HG02973 (cell line): ENCODE data around the gene TYK2.
"Not testable (repeated sequence)": the region's sequence is repeated elsewhere in the genome, so short reads cannot be mapped to it uniquely, and the experiment has no call there.

ENCODE experiments used
- ATAC-seq: cut with Tn5 transposase; IDR thresholded peaks from one replicate; pipeline ENCODE4 v1.9.1; 2021; ENCODE audit warnings: moderate library complexity; ENCODE audit not compliant: unreplicated experiment

TYK2 gene

GRCh38 chr19:10380313-10381102, at the start of gene TYK2:
TYK2 (minus strand) TSS chr19:10380572; CDS start chr19:10378406, 2,166 bp downstream.
- ATAC-seq = peak; percentile 81

- ATAC-seq = no peak
Observed at GRCh38 chr19:10428996-10429381, 48.6 kb upstream of the TYK2 start.

GRCh38 chr19:10427169-10427568, 46.8 kb upstream of the TYK2 start:
- ATAC-seq = no peak

- no peak for ATAC-seq
Observed at GRCh38 chr19:10424011-10424637, 43.8 kb upstream of the TYK2 start.

GRCh38 chr19:10422846-10423245, 42.5 kb upstream of the TYK2 start:
- ATAC-seq = no peak

- no peak for ATAC-seq
Observed at GRCh38 chr19:10422046-10422461, 41.7 kb upstream of the TYK2 start.

- ATAC-seq = no peak
Observed at GRCh38 chr19:10421240-10422045, 41.1 kb upstream of the TYK2 start.

GRCh38 chr19:10420444-10421239, 40.3 kb upstream of the TYK2 start, which contains the start of gene PDE4A:
PDE4A (plus strand) TSS chr19:10420538; CDS start chr19:10420765, 227 bp downstream.
- no peak for ATAC-seq

GRCh38 chr19:10419646-10420443, 39.5 kb upstream of the TYK2 start:
- ATAC-seq = no peak

- no peak for ATAC-seq
Observed at GRCh38 chr19:10419200-10419645, 38.9 kb upstream of the TYK2 start.

- no peak for ATAC-seq
Observed at GRCh38 chr19:10418485-10419199, 38.3 kb upstream of the TYK2 start.

GRCh38 chr19:10418235-10418484, 37.8 kb upstream of the TYK2 start:
- no peak for ATAC-seq

- ATAC-seq = no peak
Observed at GRCh38 chr19:10417541-10418234, 37.3 kb upstream of the TYK2 start.

- ATAC-seq = peak; percentile 48
Observed at GRCh38 chr19:10416380-10417257, 36.2 kb upstream of the TYK2 start.

GRCh38 chr19:10416083-10416379, 35.7 kb upstream of the TYK2 start:
- ATAC-seq = no peak

GRCh38 chr19:10412257-10412977, 32.0 kb upstream of the TYK2 start:
- ATAC-seq = peak; percentile 45

GRCh38 chr19:10411224-10411623, 30.9 kb upstream of the TYK2 start:
- ATAC-seq = not testable (repeated sequence)
